Esophagus muscularis mucosa (tissue), 4 donors: Measurements from ENCODE around the gene TMEM222. TPM values are rescaled to one million over a fixed set of nuclear protein-coding genes. Genes with fewer than 3 reads are reported as not detected.

Experiments used
- DNase-seq: peaks from one replicate; pipeline ENCODE4 v3.0.0-alpha.2; 2017; ENCODE audit errors: extremely low spot score
- H3K27ac ChIP-seq, 4 donors: fragments of 200-600 bp; sonication (generic); replicated peaks in 1 of 4; 1 replicate in 3 of 4; 2 replicates in 1 of 4; pipeline ENCODE4 v1.5.1; 2016 to 2019; ENCODE audit warnings: mild to moderate bottlenecking in 1 of 4
- H3K27me3 ChIP-seq, 4 donors: fragments of 200-600 bp; sonication (generic); one replicate each; pipeline versions ENCODE4 v1.5.1 to v1.6.0; 2016 to 2019
- H3K36me3 ChIP-seq, 4 donors: fragments of 200-600 bp; sonication (generic); one replicate each; pipeline ENCODE4 v1.5.1; 2016 to 2019
- H3K4me1 ChIP-seq, 4 donors: fragments of 200-600 bp; sonication (generic); one replicate each; pipeline ENCODE4 v1.5.1; 2016 to 2019
- H3K4me3 ChIP-seq, 4 donors: fragments of 200-600 bp; sonication (generic); 1 replicate in 2 of 4; 2 replicates in 2 of 4; pipeline ENCODE4 v1.5.1; 2016 to 2019; ENCODE audit warnings: mild to moderate bottlenecking in 4 of 4, moderate library complexity in 1 of 4
- H3K9me3 ChIP-seq, 4 donors: fragments of 200-600 bp; sonication (generic); 1 replicate in 3 of 4; 2 replicates in 1 of 4; pipeline ENCODE4 v1.5.1; 2016 to 2019
- CTCF ChIP-seq, 3 experiments: fragments of 200-600 bp in 2 of 3; fragments of 450-650 bp in 1 of 3; sonication (generic) in 2 of 3; IDR thresholded peaks; one replicate each; pipeline ENCODE4 v1.5.1; 2017 to 2019; ENCODE audit warnings: antibody characterized with exemption in 3 of 3, mild to moderate bottlenecking in 2 of 3, moderate library complexity in 1 of 3
- EP300 ChIP-seq: sonication (generic); formaldehyde crosslinking; IDR thresholded peaks from one replicate; pipeline ENCODE4 v1.6.1; 2017; ENCODE audit warnings: antibody characterized with exemption
- POLR2A ChIP-seq: fragments of 450-650 bp; IDR thresholded peaks from one replicate; pipeline ENCODE4 v1.6.1; 2017; ENCODE audit warnings: antibody characterized with exemption, moderate library complexity, mild to moderate bottlenecking, low read depth
- POLR2AphosphoS5 ChIP-seq, 2 donors: sonication (generic); formaldehyde crosslinking; IDR thresholded peaks; one replicate each; pipeline ENCODE4 v1.6.1; 2017; ENCODE audit warnings: antibody characterized with exemption in 2 of 2
- WGBS: methylation state at CpG from one replicate; pipeline ENCODE4 v1.1.5; 2018; 5-methylcytosine and 5-hydroxymethylcytosine counted together
- intact Hi-C: fragments of 100-400 bp; cut with DNase I; formaldehyde crosslinking; loops from one replicate; pipeline ENCODE4 v1.15.1; 2023
- total RNA-seq, 4 donors: library from RNA; depleted of rRNA; stranded (reverse); fragments of >200 nt; gene quantifications; one replicate each; pipeline versions ENCODE4 v1.1.0 to v1.2.1, GENCODE V29; 2016

The TMEM222 gene
- 10 to 100 TPM; 23.3 to 35.3 (median 31.8) TPM for total RNA-seq

- under 1% methylated on average over 22 of the region's 67 CpGs for WGBS
- H3K4me1 ChIP-seq: peaks cover 31 to 53% (median 51%) of the 10 kb centered on the region in 4 donors
- H3K27ac ChIP-seq: peak within 1 kb of the TSS; percentile 76 to 94 (median 90)
- H3K4me3 ChIP-seq: peak within 1 kb of the TSS; percentile 70 to 99 (median 79)
- H3K27me3 ChIP-seq: no peaks in the 10 kb centered on the region
- H3K9me3 ChIP-seq: no peaks in the 10 kb centered on the region
- intact Hi-C loops: loop anchor here (10.0 kb wide), 1 partner anchor 293 kb away; no protein-coding TSS in a partner anchor
- H3K36me3 ChIP-seq: peaks cover 10 to 23% (median 22%) of the 10 kb centered on the region in 4 donors
- DNase-seq: peak; percentile 99
- TF ChIP-seq EP300 (no peak), POLR2AphosphoS5 (IDR thresholded peaks at IDR 0.05) (peak; percentile 87 to 94), CTCF (IDR thresholded peaks at IDR 0.05) (peak; percentile 16 to 42 (median 40)), POLR2A (peak; percentile 12)
Observed at GRCh38 chr1:27321813-27322568, at the start of gene TMEM222. TMEM222 (plus strand) TSS chr1:27322163; CDS start chr1:27322198, 35 bp downstream.

GRCh38 chr1:27274204-27274603 is 47.8 kb upstream of the TMEM222 start:
- Histone ChIP-seq H3K36me3 (peaks cover 0 to 12% (median 3%) of the 10 kb centered on the region in 4 donors), H3K9me3 (no peaks in the 10 kb centered on the region), H3K27ac (no peak overlapping the region), H3K4me3 (no peak overlapping the region), H3K4me1 (no peaks in the 10 kb centered on the region), H3K27me3 (no peaks in the 10 kb centered on the region)
- WGBS: 87% methylated on average over 1 of the region's 1 CpG
- TF ChIP-seq EP300 (no peak), POLR2A (no peak), CTCF (IDR thresholded peaks at IDR 0.05) (no peak), POLR2AphosphoS5 (IDR thresholded peaks at IDR 0.05) (no peak)
- no peak for DNase-seq
- intact Hi-C loops: no loop called here

- Histone ChIP-seq H3K27ac (no peak overlapping the region), H3K9me3 (no peaks in the 10 kb centered on the region), H3K36me3 (peaks cover 0 to 12% (median 3%) of the 10 kb centered on the region in 4 donors), H3K4me3 (no peak overlapping the region), H3K4me1 (no peaks in the 10 kb centered on the region), H3K27me3 (no peaks in the 10 kb centered on the region)
- 55% methylated on average over 3 of the region's 3 CpGs for WGBS
- TF ChIP-seq POLR2A: no peak
- no peak for TF ChIP-seq CTCF (IDR thresholded peaks at IDR 0.05)
- no peak for TF ChIP-seq POLR2AphosphoS5 (IDR thresholded peaks at IDR 0.05)
- TF ChIP-seq EP300: no peak
- intact Hi-C loops: no loop called here
- DNase-seq: no peak
Observed at GRCh38 chr1:27275696-27276095, 46.3 kb upstream of the TMEM222 start.

GRCh38 chr1:27284425-27285273 is 37.3 kb upstream of the TMEM222 start:
- intact Hi-C loops: loop anchor here (2.0 to 10.0 kb wide), 3 partner anchors 86 to 240 kb away; no protein-coding TSS in a partner anchor
- Histone ChIP-seq H3K9me3 (no peaks in the 10 kb centered on the region), H3K4me3 (no peak overlapping the region), H3K4me1 (no peaks in the 10 kb centered on the region), H3K27me3 (no peaks in the 10 kb centered on the region), H3K27ac (no peak overlapping the region), H3K36me3 (peaks cover 24 to 59% (median 41%) of the 10 kb centered on the region in 4 donors)
- DNase-seq: peak; percentile 96
- WGBS: 40% methylated on average over 11 of the region's 11 CpGs
- no peak for TF ChIP-seq POLR2AphosphoS5 (IDR thresholded peaks at IDR 0.05)
- peak; percentile 74 to 88 (median 82) for TF ChIP-seq CTCF (IDR thresholded peaks at IDR 0.05)
- TF ChIP-seq POLR2A: no peak
- TF ChIP-seq EP300: no peak
